H1 (cell line): Measurements from ENCODE around the gene AGRP. TPM values are rescaled to one million over a fixed set of nuclear protein-coding genes. Genes with fewer than 3 reads are reported as not detected.

Source experiments
- CTCF ChIA-PET: fragments of 300-600 bp; sonication (Branson Sonifier 250); formaldehyde crosslinking; loops from one replicate; lab custom pipeline; 2021; ENCODE audit not compliant: partially characterized antibody; lab: Charles Lee
- POLR2A ChIA-PET: fragments of 300-600 bp; sonication (Branson Sonifier 250); formaldehyde crosslinking; loops from one replicate; lab custom pipeline; 2021; ENCODE audit warnings: inconsistent platforms; ENCODE audit not compliant: partially characterized antibody; lab: Charles Lee
- DNase-seq, 2 experiments: peaks; one replicate each; pipeline versions ENCODE4 v3.0.0 to v3.0.0-alpha.2; 2010 to 2022; ENCODE audit warnings: low spot score in 2 of 2, low read depth in 1 of 2, mixed read lengths in 1 of 2
- FAIRE-seq: peaks from 2 replicates; lab custom pipeline; 2011; peaks lifted over from hg19 to GRCh38; lab: Jason Lieb, UNC
- H2AFZ ChIP-seq: 2 replicates; pipeline ENCODE4 v1.8.1; 2012; ENCODE audit warnings: low read length, inconsistent platforms
- H2AK5ac ChIP-seq: 2 replicates; pipeline ENCODE4 v1.6.1; 2013; ENCODE audit warnings: low read depth, low read length
- H2BK120ac ChIP-seq: replicated peaks from 2 replicates; pipeline ENCODE3; 2013; ENCODE audit warnings: low read depth, low read length, inconsistent platforms
- H2BK12ac ChIP-seq: 2 replicates; pipeline ENCODE4 v1.6.1; 2013; ENCODE audit warnings: low read depth, low read length
- H2BK15ac ChIP-seq: 2 replicates; pipeline ENCODE4 v1.6.1; 2013; ENCODE audit warnings: low read length
- H2BK20ac ChIP-seq: 2 replicates; pipeline ENCODE4 v1.6.1; 2013; ENCODE audit warnings: low read length
- H2BK5ac ChIP-seq: 2 replicates; pipeline ENCODE4 v1.6.1; 2013; ENCODE audit warnings: low read depth, low read length
- H3K14ac ChIP-seq: 2 replicates; pipeline ENCODE4 v1.6.1; 2013; ENCODE audit warnings: inconsistent platforms; ENCODE audit not compliant: insufficient read length
- H3K18ac ChIP-seq: 2 replicates; pipeline ENCODE4 v1.6.1; 2013; ENCODE audit warnings: low read length; ENCODE audit errors: extremely low read depth
- H3K23ac ChIP-seq: 2 replicates; pipeline ENCODE4 v1.6.1; 2013; ENCODE audit warnings: inconsistent platforms; ENCODE audit not compliant: insufficient read length
- H3K23me2 ChIP-seq: 2 replicates; pipeline ENCODE4 v1.6.1; 2013; ENCODE audit warnings: low read depth, low read length
- H3K27ac ChIP-seq: 2 replicates; pipeline ENCODE4 v1.6.1; 2011; ENCODE audit warnings: low read depth, low read length, inconsistent platforms
- H3K27me3 ChIP-seq, 4 experiments: replicated peaks in 1 of 4; 1 replicate in 1 of 4; 2 replicates in 3 of 4; pipeline versions ENCODE4 v1.6.1 to v1.8.1; 2011 to 2013; ENCODE audit warnings: low read length in 3 of 4, mild to moderate bottlenecking in 3 of 4, inconsistent platforms in 2 of 4, mixed read lengths in 2 of 4, moderate library complexity in 1 of 4; ENCODE audit not compliant: control insufficient read depth in 3 of 4, insufficient read depth in 3 of 4; ENCODE audit errors: extremely low read depth in 1 of 4
- H3K36me3 ChIP-seq, 4 experiments: 2 replicates each; pipeline versions ENCODE4 v1.6.1 to v1.8.1; 2011 to 2013; ENCODE audit warnings: mild to moderate bottlenecking in 4 of 4, low read length in 3 of 4, moderate library complexity in 2 of 4, control low read depth in 1 of 4, inconsistent platforms in 1 of 4; ENCODE audit not compliant: insufficient read depth in 4 of 4, control insufficient read depth in 2 of 4
- H3K4ac ChIP-seq: replicated peaks from 2 replicates; pipeline ENCODE3; 2013; ENCODE audit warnings: low read length, low read depth, mixed read lengths, inconsistent platforms; ENCODE audit not compliant: insufficient read length
- H3K4me1 ChIP-seq, 4 experiments: replicated peaks in 1 of 4; 1 replicate in 1 of 4; 2 replicates in 3 of 4; pipeline versions ENCODE4 v1.6.1 to v1.8.1; 2011 to 2013; ENCODE audit warnings: low read length in 3 of 4, inconsistent platforms in 2 of 4, mixed read lengths in 1 of 4; ENCODE audit not compliant: insufficient read depth in 4 of 4, control insufficient read depth in 3 of 4
- H3K4me2 ChIP-seq, 2 experiments: 2 replicates each; pipeline versions ENCODE4 v1.6.1 to v1.8.1; 2011 to 2013; ENCODE audit warnings: low read depth in 2 of 2, low read length in 2 of 2, control low read depth in 1 of 2, inconsistent platforms in 1 of 2, mild to moderate bottlenecking in 1 of 2; ENCODE audit not compliant: insufficient read depth in 1 of 2
- H3K4me3 ChIP-seq, 4 experiments: fragments of 200-600, 300-600 bp in 1 of 4; sonication (generic), shearing (Covaris generic), sonication (Bioruptor Twin) in 1 of 4; 2 replicates each; pipeline versions ENCODE4 v1.5.1 to v1.8.1; 2011 to 2016; ENCODE audit warnings: low read length in 4 of 4, low read depth in 3 of 4, control low read depth in 2 of 4, inconsistent platforms in 2 of 4, mild to moderate bottlenecking in 2 of 4, mixed read lengths in 1 of 4, moderate library complexity in 1 of 4; ENCODE audit not compliant: insufficient read depth in 2 of 4; ENCODE audit errors: extremely low read depth in 1 of 4
- H3K56ac ChIP-seq: replicated peaks from 2 replicates; pipeline ENCODE3; 2013; ENCODE audit warnings: low read depth, mild to moderate bottlenecking, mixed read lengths, low read length, inconsistent platforms; ENCODE audit not compliant: insufficient read length
- H3K79me1 ChIP-seq: 2 replicates; pipeline ENCODE4 v1.6.1; 2013; ENCODE audit warnings: low read depth, low read length, control low read depth
- H3K79me2 ChIP-seq, 2 experiments: 2 replicates each; pipeline versions ENCODE4 v1.6.1 to v1.8.1; 2012 to 2013; ENCODE audit warnings: low read length in 2 of 2, mild to moderate bottlenecking in 2 of 2, inconsistent platforms in 1 of 2; ENCODE audit not compliant: insufficient read depth in 2 of 2, control insufficient read depth in 1 of 2
- H3K9ac ChIP-seq, 4 experiments: replicated peaks in 1 of 4; 1 replicate in 1 of 4; 2 replicates in 3 of 4; pipeline versions ENCODE4 v1.6.1 to v1.8.1; 2011 to 2013; ENCODE audit warnings: low read depth in 3 of 4, low read length in 3 of 4, control low read depth in 2 of 4, mild to moderate bottlenecking in 2 of 4, moderate library complexity in 2 of 4, inconsistent platforms in 1 of 4; ENCODE audit errors: extremely low read depth in 1 of 4
- H3K9me3 ChIP-seq, 2 experiments: 2 replicates each; pipeline versions ENCODE4 v1.6.1 to v1.8.1; 2012 to 2013; ENCODE audit warnings: mild to moderate bottlenecking in 2 of 2, moderate library complexity in 2 of 2, control low read depth in 1 of 2, inconsistent platforms in 1 of 2, low read depth in 1 of 2, low read length in 1 of 2, mixed read lengths in 1 of 2; ENCODE audit not compliant: insufficient read depth in 2 of 2
- H4K20me1 ChIP-seq, 2 experiments: replicated peaks in 1 of 2; 2 replicates each; pipeline versions ENCODE3 to v1.8.1; 2011 to 2013; ENCODE audit warnings: inconsistent platforms in 2 of 2, low read length in 2 of 2, mild to moderate bottlenecking in 1 of 2; ENCODE audit not compliant: insufficient read depth in 2 of 2, control insufficient read depth in 1 of 2
- H4K5ac ChIP-seq: 2 replicates; pipeline ENCODE4 v1.6.1; 2013; ENCODE audit warnings: low read length, low read depth, mixed read lengths, inconsistent platforms; ENCODE audit not compliant: insufficient read length
- H4K8ac ChIP-seq: 2 replicates; pipeline ENCODE4 v1.8.0; 2013; ENCODE audit warnings: mild to moderate bottlenecking, moderate library complexity, low read length, inconsistent platforms; ENCODE audit not compliant: insufficient read depth; ENCODE audit errors: extremely low read depth
- H4K91ac ChIP-seq: replicated peaks from 2 replicates; pipeline ENCODE3; 2013; ENCODE audit warnings: low read length, mixed read lengths, inconsistent platforms; ENCODE audit not compliant: insufficient read length
- BACH1 ChIP-seq: IDR thresholded peaks from 2 replicates; pipeline ENCODE4 v1.6.1; 2012; ENCODE audit warnings: low read length, improper control_type of control experiment
- CBX8 ChIP-seq: fragments of 300-800, 300-1000 bp; sonication (generic); IDR thresholded peaks from 2 replicates; pipeline ENCODE4 v1.7.1; 2016; ENCODE audit warnings: low read depth, low read length, borderline replicate concordance
- CHD1 ChIP-seq: IDR thresholded peaks from 2 replicates; pipeline ENCODE4 v1.6.1; 2012; ENCODE audit warnings: low read depth, low read length, improper control_type of control experiment
- HDAC2 ChIP-seq, 2 experiments: fragments of 300-600 bp in 1 of 2; sonication (generic) in 1 of 2; IDR thresholded peaks; 2 replicates each; pipeline ENCODE4 v1.6.1; 2011 to 2012; ENCODE audit warnings: low read depth in 2 of 2, low read length in 2 of 2, mild to moderate bottlenecking in 2 of 2, moderate library complexity in 2 of 2, borderline replicate concordance in 1 of 2, inconsistent platforms in 1 of 2
- KDM1A ChIP-seq: fragments of 200-600, 300-600 bp; sonication (generic); IDR thresholded peaks from 2 replicates; pipeline ENCODE4 v1.7.1; 2016; ENCODE audit warnings: mild to moderate bottlenecking, low read length, borderline replicate concordance
- KDM5A ChIP-seq: fragments of 200-600 bp; IDR thresholded peaks from 2 replicates; pipeline ENCODE4 v1.7.1; 2012; ENCODE audit warnings: mild to moderate bottlenecking, low read length, inconsistent platforms, mixed read lengths
- NRF1 ChIP-seq: IDR thresholded peaks from 2 replicates; pipeline ENCODE4 v1.6.1; 2011; ENCODE audit warnings: mild to moderate bottlenecking, low read depth, low read length, improper control_type of control experiment
- PHF8 ChIP-seq: fragments of 200-600 bp; sonication (generic); conservative IDR thresholded peaks from 2 replicates; pipeline ENCODE4 v1.7.1; 2012; ENCODE audit warnings: low read depth, mild to moderate bottlenecking, inconsistent platforms, low read length, moderate library complexity
- POLR2A ChIP-seq, 2 experiments: IDR thresholded peaks; 1 replicate in 1 of 2; 2 replicates in 1 of 2; pipeline ENCODE4 v1.6.1; 2011; ENCODE audit warnings: low read depth in 2 of 2, low read length in 2 of 2, mild to moderate bottlenecking in 2 of 2; ENCODE audit errors: control extremely low read depth in 1 of 2
- POU5F1 ChIP-seq: IDR thresholded peaks from 2 replicates; pipeline ENCODE4 v1.6.1; 2011; ENCODE audit warnings: low read depth, mild to moderate bottlenecking, low read length, moderate library complexity
- RBBP5 ChIP-seq: IDR thresholded peaks from 2 replicates; pipeline ENCODE4 v1.7.1; 2012; ENCODE audit warnings: low read depth, mild to moderate bottlenecking, inconsistent platforms, low read length, moderate library complexity, borderline replicate concordance
- SIRT6 ChIP-seq: IDR thresholded peaks from one replicate; pipeline ENCODE4 v1.7.1; 2012; ENCODE audit warnings: low read length, inconsistent platforms
- YY1 ChIP-seq: IDR thresholded peaks from 2 replicates; pipeline ENCODE4 v1.6.1; 2011; ENCODE audit warnings: low read depth, mild to moderate bottlenecking, low read length
- WGBS, 2 experiments: shearing (Covaris generic) in 1 of 2; methylation state at CpG; one replicate each; pipeline versions ENCODE4 v1.1.6 to v1.1.7; 2013 to 2015; ENCODE audit warnings: low lambda C conversion rate in 2 of 2, mixed read lengths in 2 of 2, inconsistent platforms in 1 of 2, low coverage in 1 of 2, missing lambda C conversion rate in 1 of 2; ENCODE audit not compliant: insufficient replicate concordance in 2 of 2, insufficient coverage in 1 of 2, insufficient read length in 1 of 2; ENCODE audit errors: extremely low coverage in 1 of 2, missing lambda C conversion rate in 1 of 2; 5-methylcytosine and 5-hydroxymethylcytosine counted together
- polyA plus RNA-seq, 7 experiments: library from polyadenylated mRNA; depleted of rRNA in 3 of 7; stranded (reverse) in 5 of 7; unstranded in 2 of 7; fragments of >200 nt in 5 of 7; fragments of 200-250 nt in 2 of 7; gene quantifications; 1 replicate in 5 of 7; 2 replicates in 1 of 7; 4 replicates in 1 of 7; pipeline versions ENCODE4 v1.2.1 to v1.2.3, GENCODE V29; 2011 to 2013; ENCODE audit warnings: missing spikeins in 2 of 7, mixed read lengths in 2 of 7
- total RNA-seq: library from RNA; stranded (reverse); fragmentation: NEBNext Ultra II Directional; extraction: Animal tissue kit (Norgen Biotek cat#: 25700); gene quantifications from 2 replicates; pipeline ENCODE4 v1.2.1, GENCODE V29; 2021
- TF ChIP-seq, protein P1 (sequence below): IDR thresholded peaks from 2 replicates; pipeline ENCODE4 v1.6.1; 2012; ENCODE audit warnings: inconsistent platforms

The AGRP gene
- total and polyA plus RNA-seq, 2 of the 8 experiments (the other 6 are each of a cell fraction or from before 2014, with no cell fraction given) = not detected

DNA sequence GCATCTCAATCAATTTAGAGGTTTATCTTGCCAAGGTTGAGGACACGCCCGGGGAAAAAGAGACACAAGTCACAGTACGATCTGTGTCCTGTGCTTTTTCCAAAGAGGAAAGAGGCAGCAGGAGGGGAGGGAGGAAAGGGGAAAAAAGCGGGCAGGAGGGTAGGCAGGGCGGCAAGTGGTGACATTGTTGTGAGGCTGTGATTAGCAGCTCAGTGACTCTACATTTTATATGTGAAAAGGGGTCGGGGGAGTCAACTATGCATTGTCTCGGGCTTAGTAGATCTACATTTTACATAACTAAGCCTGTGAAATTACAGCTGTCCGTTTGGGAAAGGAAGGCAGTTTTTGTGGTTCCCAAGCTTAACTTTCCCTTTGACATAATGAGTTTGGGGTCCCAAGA is 23.1 kb upstream of the AGRP start:
- Histone ChIP-seq H4K20me1 (no peaks in the 10 kb centered on the region), H3K23me2 (no peaks in the 10 kb centered on the region), H3K56ac (no peak overlapping the region), H4K91ac (no peak overlapping the region), H3K14ac (no peak overlapping the region), H3K4me2 (peak overlapping the region in 1 of 2 experiments; percentile 35; a peak in 2 of 4 replicates), H4K5ac (no peak overlapping the region), H4K8ac (no peak overlapping the region), H3K9me3 (no peaks in the 10 kb centered on the region), H3K9ac (no peak overlapping the region), H3K4me1 (peaks cover 0 to 4% (median 2%) of the 10 kb centered on the region in 4 experiments; a peak in 3 of 7 replicates), H3K79me2 (no peaks in the 10 kb centered on the region), H3K23ac (no peak overlapping the region), H3K18ac (no peak overlapping the region), H2AK5ac (no peak overlapping the region), H3K4ac (no peak overlapping the region), H3K4me3 (no peak overlapping the region), H3K79me1 (no peaks in the 10 kb centered on the region), H2BK12ac (no peak overlapping the region), H2BK15ac (no peak overlapping the region), H3K36me3 (no peaks in the 10 kb centered on the region), H3K27ac (no peak overlapping the region), H3K27me3 (no peaks in the 10 kb centered on the region; a peak in 4 of 7 replicates), H2BK120ac (no peak overlapping the region), H2BK5ac (no peak overlapping the region), H2BK20ac (no peak overlapping the region), H2AFZ (no peak overlapping the region)
- ChIA-PET POLR2A (interaction anchor here (1.0 to 1.3 kb wide), 2 partner anchors 11 to 17 kb away, joined by 3 read pairs; no protein-coding TSS in a partner anchor), CTCF (interaction anchor here (0.8 to 21.5 kb wide), 5 partner anchors 7 to 246 kb away, joined by 3 to 335 read pairs (median 4); no protein-coding TSS in a partner anchor)
- no peak for DNase-seq
- 48% methylated on average over 8 of the region's 8 CpGs; no CpG with 5 or more reads in 1 of the 2 experiments for WGBS, 2 experiments
- no peak for FAIRE-seq
- TF ChIP-seq SIRT6 (no peak), BACH1 (no peak), KDM1A (no peak), YY1 (no peak), CHD1 (no peak), NRF1 (no peak), KDM5A (no peak), HDAC2 (IDR thresholded peaks at IDR 0.05; ENCODE audit: borderline replicate concordance in 1 of 2, low read depth in 2 of 2, low read length in 2 of 2) (no peak), POU5F1 (no peak), PHF8 (no peak), RBBP5 (no peak), CBX8 (no peak), POLR2A (IDR thresholded peaks at IDR 0.05; ENCODE audit: control extremely low read depth in 1 of 2, low read depth in 2 of 2, low read length in 2 of 2) (no peak)
- TF ChIP-seq, protein P1, sequence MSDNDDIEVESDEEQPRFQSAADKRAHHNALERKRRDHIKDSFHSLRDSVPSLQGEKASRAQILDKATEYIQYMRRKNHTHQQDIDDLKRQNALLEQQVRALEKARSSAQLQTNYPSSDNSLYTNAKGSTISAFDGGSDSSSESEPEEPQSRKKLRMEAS = no peak
